Activated naive CD8-positive, alpha-beta T cell treated with anti-CD3 and anti-CD28 coated beads for 36 hours (primary cell): ENCODE results near the gene CDH23. TPM values are rescaled to one million over a fixed set of nuclear protein-coding genes. Genes with fewer than 3 reads are reported as not detected.

Experiments
- DNase-seq: peaks from one replicate; pipeline ENCODE4 v3.0.0; 2021
- H3K27ac Mint-ChIP-seq: one replicate; pipeline ENCODE4 v1.8.0; 2022; ENCODE audit warnings: mild to moderate bottlenecking, moderate library complexity, mixed read lengths
- H3K27me3 Mint-ChIP-seq: one replicate; pipeline ENCODE4 v1.8.0; 2022; ENCODE audit warnings: mild to moderate bottlenecking, mixed read lengths
- H3K36me3 Mint-ChIP-seq: one replicate; pipeline ENCODE4 v1.8.0; 2021; ENCODE audit warnings: mild to moderate bottlenecking, mixed read lengths
- H3K4me1 Mint-ChIP-seq: one replicate; pipeline ENCODE4 v1.8.0; 2021; ENCODE audit warnings: mixed read lengths
- H3K4me3 Mint-ChIP-seq: one replicate; pipeline ENCODE4 v1.8.0; 2022; ENCODE audit warnings: mild to moderate bottlenecking, moderate library complexity, mixed read lengths
- H3K9me3 Mint-ChIP-seq: one replicate; pipeline ENCODE4 v1.8.0; 2022; ENCODE audit warnings: mixed read lengths
- total RNA-seq, 2 experiments: library from RNA; stranded (reverse); gene quantifications; one replicate each; pipeline ENCODE4 v1.2.3, GENCODE V29; 2021

CDH23 gene
- total RNA-seq, 2 experiments from 2014 or later: 1.4 TPM

DNA sequence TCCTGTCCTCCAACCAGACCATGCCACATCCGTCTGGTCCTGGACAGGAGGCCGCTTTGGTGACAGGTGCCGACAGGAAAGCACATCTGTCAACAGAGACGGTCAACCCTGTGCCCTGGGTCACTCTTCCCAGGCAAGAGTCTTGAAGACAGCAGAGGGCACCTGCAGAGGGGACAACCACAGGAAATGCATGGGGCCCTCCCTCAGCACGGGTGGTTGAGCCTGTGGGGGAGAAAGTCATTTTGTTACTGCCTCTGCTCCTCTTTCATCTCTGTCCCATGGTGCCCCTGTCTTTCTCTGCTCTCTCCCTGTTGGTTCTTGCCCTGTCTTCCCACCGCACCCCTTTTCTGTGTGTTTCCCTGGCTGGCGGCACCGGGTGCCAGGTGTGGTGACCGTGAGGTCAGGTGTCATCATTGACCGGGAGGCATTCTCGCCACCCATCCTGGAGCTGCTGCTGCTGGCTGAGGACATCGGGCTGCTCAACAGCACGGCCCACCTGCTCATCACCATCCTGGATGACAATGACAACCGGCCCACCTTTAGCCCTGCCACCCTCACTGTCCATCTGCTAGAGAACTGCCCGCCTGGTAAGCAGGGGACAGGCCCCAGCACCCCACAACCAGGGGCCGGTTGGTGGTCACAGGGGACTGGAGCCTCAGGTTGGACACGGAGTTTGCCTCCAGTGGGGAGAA lies 394.2 kb downstream of the CDH23 start:
- DNase-seq: no peak
- Mint-ChIP-seq H3K27me3 (no peaks in the 10 kb centered on the region), H3K4me3 (no peak overlapping the region), H3K4me1 (peaks cover 8% of the 10 kb centered on the region), H3K27ac (no peak overlapping the region), H3K9me3 (no peaks in the 10 kb centered on the region), H3K36me3 (no peaks in the 10 kb centered on the region)

DNA sequence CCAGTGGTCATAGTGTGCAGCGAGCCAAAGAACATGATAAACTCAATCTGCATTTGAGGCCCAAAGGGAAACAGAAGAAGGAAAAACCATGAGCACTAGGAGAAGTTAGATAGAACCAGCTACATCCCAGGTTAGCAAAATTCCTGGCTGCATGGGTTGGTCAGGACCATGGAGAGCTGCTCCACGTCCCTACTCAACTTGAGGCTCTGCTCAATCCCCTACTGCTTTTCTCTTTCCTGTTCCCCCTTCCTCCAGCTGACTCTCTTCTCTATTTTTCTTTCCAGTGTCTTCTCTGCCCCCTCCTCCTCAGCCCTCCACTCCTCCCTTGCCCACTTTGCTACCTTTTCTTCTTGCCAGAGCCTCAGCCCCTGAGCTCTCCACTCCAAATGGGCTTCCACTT lies 398.5 kb downstream of the CDH23 start:
- H3K4me1 Mint-ChIP-seq: peaks cover 21% of the 10 kb centered on the region
- H3K27ac Mint-ChIP-seq: no peak overlapping the region
- no peaks in the 10 kb centered on the region for H3K36me3 Mint-ChIP-seq
- no peak for DNase-seq
- H3K27me3 Mint-ChIP-seq: no peaks in the 10 kb centered on the region
- H3K9me3 Mint-ChIP-seq: no peaks in the 10 kb centered on the region
- no peak overlapping the region for H3K4me3 Mint-ChIP-seq

DNA sequence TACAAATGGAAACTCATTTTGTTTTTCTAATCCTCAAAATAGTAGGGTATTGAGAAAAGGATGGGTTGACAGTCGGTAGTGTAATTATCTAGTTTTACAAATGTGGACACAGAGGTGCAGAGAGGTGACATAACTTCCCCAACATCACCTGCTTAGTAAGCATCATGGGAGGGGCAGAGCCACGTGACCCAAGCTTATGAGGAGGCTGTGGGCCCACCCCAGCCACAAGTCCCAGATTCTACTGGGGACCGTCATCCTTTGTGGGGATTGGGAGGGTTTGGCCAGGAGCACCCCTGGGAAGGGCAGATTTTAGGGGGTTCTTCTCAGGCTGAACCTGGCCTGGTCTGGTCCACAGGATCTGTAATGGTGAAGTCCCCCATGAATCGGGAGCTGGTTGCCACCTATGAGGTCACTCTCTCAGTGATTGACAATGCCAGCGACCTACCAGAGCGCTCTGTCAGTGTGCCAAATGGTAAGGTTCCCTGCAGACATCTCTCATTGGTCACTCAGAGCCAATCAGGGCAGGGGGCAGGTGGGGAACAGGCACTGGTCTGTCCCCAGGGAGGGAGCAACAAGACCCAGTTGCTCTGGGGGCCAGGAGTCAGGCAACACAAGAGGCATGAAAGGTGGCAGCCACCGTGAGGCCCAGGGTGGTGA lies 400.2 kb downstream of the CDH23 start:
- Mint-ChIP-seq H3K9me3 (no peaks in the 10 kb centered on the region), H3K27ac (peak overlapping the region; percentile 78), H3K36me3 (no peaks in the 10 kb centered on the region), H3K4me1 (peaks cover 13% of the 10 kb centered on the region), H3K27me3 (no peaks in the 10 kb centered on the region), H3K4me3 (no peak overlapping the region)
- DNase-seq: no peak

DNA sequence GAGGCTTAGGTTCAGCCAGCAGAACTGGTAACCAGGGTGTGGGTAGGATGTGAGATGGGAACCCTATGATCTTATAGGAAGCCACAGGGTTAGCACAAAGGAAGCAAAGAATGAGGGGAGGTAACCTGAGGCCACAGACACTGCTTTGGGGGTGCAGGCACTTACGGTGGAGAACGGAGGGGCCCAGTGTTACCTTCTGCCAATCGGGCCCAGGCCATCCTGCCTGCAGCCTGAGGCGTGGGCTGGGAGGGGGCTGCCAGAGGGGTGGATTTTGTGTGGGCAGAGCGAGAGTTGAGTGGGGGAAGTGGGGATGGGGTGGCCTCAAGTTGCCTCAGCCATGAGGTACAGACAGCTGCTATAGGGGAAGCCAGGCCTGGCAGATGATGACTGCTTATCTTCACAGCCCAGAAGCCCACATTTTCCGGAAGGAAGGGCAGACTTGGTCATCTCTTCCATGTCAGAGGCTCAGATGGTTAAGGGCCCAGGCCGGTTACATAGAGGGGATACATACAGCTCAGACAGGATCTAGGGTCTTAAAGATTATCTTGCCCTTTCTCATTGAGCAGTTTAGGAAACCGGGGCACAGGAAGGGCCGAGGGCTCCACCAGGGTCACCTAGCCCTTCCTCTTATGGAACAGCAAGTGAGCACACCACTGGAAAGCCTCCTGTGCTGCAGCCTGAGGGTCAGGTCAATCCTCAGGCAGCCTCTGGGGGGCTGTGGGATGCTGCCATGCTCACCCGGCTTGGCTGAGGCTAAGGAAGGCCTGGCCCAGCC lies 401.0 kb downstream of the CDH23 start:
- Mint-ChIP-seq H3K4me3 (no peak overlapping the region), H3K9me3 (no peaks in the 10 kb centered on the region), H3K27me3 (no peaks in the 10 kb centered on the region), H3K36me3 (no peaks in the 10 kb centered on the region), H3K4me1 (peaks cover 13% of the 10 kb centered on the region), H3K27ac (peak overlapping the region; percentile 78)
- DNase-seq: no peak

DNA sequence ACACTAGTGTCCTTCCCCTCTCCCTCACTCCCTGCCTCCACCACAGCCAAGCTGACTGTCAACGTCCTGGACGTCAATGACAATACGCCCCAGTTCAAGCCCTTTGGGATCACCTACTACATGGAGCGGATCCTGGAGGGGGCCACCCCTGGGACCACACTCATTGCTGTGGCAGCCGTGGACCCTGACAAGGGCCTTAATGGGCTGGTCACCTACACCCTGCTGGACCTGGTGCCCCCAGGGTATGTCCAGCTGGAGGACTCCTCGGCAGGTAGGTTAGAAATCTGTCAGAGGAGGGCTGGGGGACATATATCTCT lies 401.5 kb downstream of the CDH23 start:
- Mint-ChIP-seq H3K4me1 (peaks cover 13% of the 10 kb centered on the region), H3K27ac (no peak overlapping the region), H3K36me3 (no peaks in the 10 kb centered on the region), H3K9me3 (no peaks in the 10 kb centered on the region), H3K27me3 (no peaks in the 10 kb centered on the region), H3K4me3 (no peak overlapping the region)
- DNase-seq: no peak

DNA sequence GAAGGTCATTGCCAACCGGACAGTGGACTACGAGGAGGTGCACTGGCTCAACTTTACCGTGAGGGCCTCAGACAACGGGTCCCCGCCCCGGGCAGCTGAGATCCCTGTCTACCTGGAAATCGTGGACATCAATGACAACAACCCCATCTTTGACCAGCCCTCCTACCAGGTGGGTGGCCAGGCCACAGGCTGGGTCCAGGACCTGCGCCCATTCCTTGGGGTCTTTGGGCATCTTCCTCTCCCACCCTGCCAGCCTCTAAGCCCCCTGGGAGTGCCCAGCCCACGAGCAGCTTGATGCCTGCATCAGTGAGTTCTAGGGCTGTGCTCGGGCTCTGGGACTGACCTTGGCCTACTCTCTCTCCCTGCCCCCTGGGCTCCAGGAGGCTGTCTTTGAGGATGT lies 402.4 kb downstream of the CDH23 start:
- no peak for DNase-seq
- H3K27me3 Mint-ChIP-seq: no peaks in the 10 kb centered on the region

DNA sequence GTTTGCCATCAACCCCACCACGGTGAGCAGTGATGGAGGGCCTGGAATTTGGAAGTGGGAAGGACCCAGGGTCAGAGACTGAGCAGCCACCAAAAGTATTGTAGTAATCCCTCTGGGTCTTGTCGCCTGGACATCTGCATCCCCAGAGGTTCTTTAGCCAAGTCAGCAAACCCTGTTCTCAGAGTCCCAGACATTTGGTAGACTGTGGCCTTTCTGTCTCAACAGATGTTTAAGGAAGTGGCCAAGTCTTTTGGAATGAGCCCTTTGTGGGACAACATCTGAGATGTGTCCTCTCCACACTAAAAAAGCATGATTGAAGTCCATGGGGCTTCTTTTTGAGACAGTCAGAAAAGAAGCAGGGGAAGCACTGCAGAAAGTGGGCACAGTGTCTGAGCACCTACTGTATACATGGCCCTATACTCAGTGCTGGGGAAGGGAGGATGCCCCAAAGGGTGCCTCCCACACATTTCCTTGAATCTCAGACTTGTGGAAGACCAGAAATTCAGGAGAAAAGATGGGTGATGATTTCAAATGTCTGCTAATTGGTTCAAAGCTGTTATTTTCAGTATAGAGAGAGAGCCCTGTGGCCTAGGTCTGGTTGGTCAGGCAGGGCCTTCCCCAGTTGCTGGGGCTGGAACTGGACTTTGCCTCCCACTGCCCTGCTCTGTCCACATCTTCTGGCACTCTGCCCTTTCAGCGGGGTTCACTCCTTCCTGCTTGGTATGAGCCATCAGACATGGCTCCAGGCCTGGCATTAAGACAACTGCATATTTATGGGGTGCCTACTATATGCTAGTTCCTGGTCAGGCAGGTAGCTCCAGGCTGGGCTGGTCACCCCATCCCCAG lies 403.1 kb downstream of the CDH23 start:
- H3K4me1 Mint-ChIP-seq: peaks cover 13% of the 10 kb centered on the region
- no peak for DNase-seq
- no peak overlapping the region for H3K27ac Mint-ChIP-seq

More for the DNA sequence above, 402.4 kb downstream of the CDH23 start:
- Mint-ChIP-seq H3K4me1 (peaks cover 13% of the 10 kb centered on the region), H3K27ac (no peak overlapping the region), H3K9me3 (no peaks in the 10 kb centered on the region), H3K4me3 (no peak overlapping the region), H3K36me3 (no peaks in the 10 kb centered on the region)

DNA sequence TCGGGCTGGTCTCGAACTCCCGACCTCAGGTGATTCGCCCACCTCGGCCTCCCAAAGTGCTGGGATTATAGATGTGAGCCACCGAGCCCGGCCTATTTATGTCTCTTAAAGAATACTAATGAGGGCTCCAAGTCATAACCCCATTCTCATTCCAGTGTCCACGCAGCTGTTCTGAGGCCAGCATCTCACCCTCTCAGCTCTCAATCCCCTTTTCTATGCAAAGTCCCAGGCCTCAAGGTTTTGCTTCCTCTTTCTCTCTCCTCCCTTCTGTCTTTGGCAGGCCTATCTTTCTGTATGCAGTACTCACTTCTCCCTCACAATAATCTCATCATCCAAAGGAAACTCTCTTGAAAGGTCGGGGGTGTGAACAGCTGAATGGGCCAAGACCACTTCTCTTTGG lies 404.6 kb downstream of the CDH23 start:
- H3K4me1 Mint-ChIP-seq: peaks cover 13% of the 10 kb centered on the region
- no peaks in the 10 kb centered on the region for H3K9me3 Mint-ChIP-seq
- no peaks in the 10 kb centered on the region for H3K36me3 Mint-ChIP-seq
- H3K27me3 Mint-ChIP-seq: no peaks in the 10 kb centered on the region
- no peak overlapping the region for H3K4me3 Mint-ChIP-seq
- DNase-seq: no peak
- H3K27ac Mint-ChIP-seq: no peak overlapping the region

More for the DNA sequence above, 403.1 kb downstream of the CDH23 start:
- H3K27me3 Mint-ChIP-seq: no peaks in the 10 kb centered on the region
- H3K4me3 Mint-ChIP-seq: no peak overlapping the region
- H3K36me3 Mint-ChIP-seq: no peaks in the 10 kb centered on the region
- H3K9me3 Mint-ChIP-seq: no peaks in the 10 kb centered on the region

DNA sequence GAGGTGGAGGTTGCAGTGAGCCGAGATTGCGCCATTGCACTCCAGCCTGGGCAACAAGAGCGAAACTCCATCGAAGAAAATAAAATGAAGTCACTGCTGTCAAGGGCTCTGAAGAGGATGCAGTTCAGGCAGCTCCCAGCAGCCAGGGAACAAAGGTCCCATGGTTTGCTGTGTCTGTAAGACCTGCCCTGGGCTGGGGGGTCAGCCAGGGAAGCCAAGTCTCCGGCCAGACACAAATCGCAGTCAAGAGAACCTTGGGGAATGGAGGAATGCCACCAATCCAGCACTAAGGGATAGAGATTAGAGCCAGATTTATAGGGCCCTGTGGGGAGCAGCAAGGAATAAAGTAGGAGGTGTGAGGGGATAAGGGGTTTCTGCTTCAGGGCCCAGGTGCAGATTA lies 405.5 kb downstream of the CDH23 start:
- H3K4me3 Mint-ChIP-seq: no peak overlapping the region
- peaks cover 9% of the 10 kb centered on the region for H3K4me1 Mint-ChIP-seq
- no peaks in the 10 kb centered on the region for H3K9me3 Mint-ChIP-seq
- no peak for DNase-seq
- H3K27ac Mint-ChIP-seq: no peak overlapping the region
- H3K36me3 Mint-ChIP-seq: no peaks in the 10 kb centered on the region
- no peaks in the 10 kb centered on the region for H3K27me3 Mint-ChIP-seq

DNA sequence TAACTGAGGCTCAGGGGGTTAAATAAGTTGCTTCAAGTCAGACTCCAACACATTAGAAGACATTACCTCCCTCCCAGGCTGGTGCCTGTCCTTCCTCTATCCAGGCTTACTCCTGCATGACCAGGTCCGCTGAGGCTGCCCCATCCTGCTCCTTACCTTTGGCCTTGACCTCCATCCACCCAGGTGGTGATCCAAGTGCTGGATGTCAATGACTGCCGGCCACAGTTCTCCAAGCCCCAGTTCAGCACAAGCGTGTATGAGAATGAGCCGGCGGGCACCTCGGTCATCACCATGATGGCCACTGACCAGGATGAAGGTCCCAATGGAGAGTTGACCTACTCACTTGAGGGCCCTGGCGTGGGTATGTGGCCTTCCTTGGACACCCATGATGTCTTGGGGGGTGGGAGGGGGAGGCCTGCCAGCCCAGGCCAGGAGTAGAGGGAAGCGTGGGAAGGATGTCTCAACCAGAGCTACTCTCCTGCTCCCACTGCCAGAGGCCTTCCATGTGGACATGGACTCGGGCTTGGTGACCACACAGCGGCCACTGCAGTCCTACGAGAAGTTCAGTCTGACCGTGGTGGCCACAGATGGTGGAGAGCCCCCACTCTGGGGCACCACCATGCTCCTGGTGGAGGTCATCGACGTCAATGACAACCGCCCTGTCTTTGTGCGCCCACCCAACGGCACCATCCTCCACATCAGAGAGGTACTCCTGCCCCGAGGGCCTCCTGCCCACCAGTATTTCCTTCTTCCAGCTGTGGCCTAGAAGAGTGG lies 406.2 kb downstream of the CDH23 start:
- no peak for DNase-seq
- Mint-ChIP-seq H3K36me3 (no peaks in the 10 kb centered on the region), H3K27me3 (no peaks in the 10 kb centered on the region), H3K27ac (no peak overlapping the region), H3K4me3 (no peak overlapping the region), H3K4me1 (peaks cover 2% of the 10 kb centered on the region), H3K9me3 (no peaks in the 10 kb centered on the region)

DNA sequence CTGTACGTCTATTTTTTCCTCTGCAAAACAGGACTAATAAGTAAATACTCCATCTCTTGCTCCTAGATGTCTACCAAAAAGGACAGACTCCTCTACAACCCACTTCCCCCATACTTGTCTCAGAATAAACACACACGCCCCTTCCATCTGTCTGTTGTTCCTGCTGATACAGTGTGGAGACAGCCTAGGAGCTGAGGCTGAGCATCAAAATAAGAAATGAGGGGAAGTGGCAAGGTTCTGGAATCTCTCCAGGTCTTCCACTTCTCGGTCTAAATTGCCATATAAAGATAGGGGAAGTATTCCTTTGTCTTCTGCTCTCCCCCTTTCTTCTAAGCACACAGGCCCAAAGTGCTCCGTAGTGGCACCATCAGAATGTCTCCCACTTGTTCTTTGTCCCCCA lies 407.4 kb downstream of the CDH23 start:
- H3K27me3 Mint-ChIP-seq: no peaks in the 10 kb centered on the region
- no peak overlapping the region for H3K4me3 Mint-ChIP-seq
- no peaks in the 10 kb centered on the region for H3K4me1 Mint-ChIP-seq
- no peaks in the 10 kb centered on the region for H3K9me3 Mint-ChIP-seq
- H3K36me3 Mint-ChIP-seq: no peaks in the 10 kb centered on the region
- no peak for DNase-seq
- H3K27ac Mint-ChIP-seq: no peak overlapping the region

DNA sequence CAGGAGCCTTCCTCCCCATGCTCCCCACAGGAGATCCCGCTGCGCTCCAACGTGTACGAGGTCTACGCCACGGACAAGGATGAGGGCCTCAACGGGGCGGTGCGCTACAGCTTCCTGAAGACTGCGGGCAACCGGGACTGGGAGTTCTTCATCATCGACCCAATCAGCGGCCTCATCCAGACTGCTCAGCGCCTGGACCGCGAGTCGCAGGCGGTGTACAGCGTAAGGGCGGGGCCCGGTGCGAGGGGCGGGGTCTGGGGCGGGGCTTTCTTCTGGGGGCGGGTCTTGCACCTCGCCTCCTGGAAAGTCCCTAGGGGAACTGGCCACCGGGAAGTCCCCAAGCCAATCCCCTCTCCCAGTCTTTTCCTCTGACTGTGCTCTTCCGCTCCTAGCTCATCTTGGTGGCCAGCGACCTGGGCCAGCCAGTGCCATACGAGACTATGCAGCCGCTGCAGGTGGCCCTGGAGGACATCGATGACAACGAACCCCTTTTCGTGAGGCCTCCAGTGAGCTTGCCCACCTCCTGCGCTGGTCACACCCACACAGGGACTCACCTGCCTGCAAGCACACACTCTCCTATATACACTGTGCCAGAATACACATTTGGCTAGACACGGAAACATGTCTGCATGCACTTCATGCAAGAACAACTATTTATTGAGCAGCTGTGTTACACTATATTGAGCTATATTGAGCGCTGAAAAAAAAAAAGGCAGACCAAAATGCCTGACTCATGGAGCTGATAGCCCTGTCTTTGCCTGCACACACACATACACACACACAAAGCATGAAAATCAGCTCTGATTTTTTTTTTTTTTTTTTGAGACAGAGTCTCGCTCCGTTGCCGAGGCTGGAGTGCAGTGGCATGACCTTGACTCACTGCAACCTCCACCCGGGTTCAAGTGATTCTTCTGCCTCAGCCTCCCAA lies 409.3 kb downstream of the CDH23 start:
- no peaks in the 10 kb centered on the region for H3K4me1 Mint-ChIP-seq
- H3K36me3 Mint-ChIP-seq: no peaks in the 10 kb centered on the region
- H3K27ac Mint-ChIP-seq: no peak overlapping the region
- no peak for DNase-seq
- no peaks in the 10 kb centered on the region for H3K27me3 Mint-ChIP-seq
- no peak overlapping the region for H3K4me3 Mint-ChIP-seq
- H3K9me3 Mint-ChIP-seq: no peaks in the 10 kb centered on the region

DNA sequence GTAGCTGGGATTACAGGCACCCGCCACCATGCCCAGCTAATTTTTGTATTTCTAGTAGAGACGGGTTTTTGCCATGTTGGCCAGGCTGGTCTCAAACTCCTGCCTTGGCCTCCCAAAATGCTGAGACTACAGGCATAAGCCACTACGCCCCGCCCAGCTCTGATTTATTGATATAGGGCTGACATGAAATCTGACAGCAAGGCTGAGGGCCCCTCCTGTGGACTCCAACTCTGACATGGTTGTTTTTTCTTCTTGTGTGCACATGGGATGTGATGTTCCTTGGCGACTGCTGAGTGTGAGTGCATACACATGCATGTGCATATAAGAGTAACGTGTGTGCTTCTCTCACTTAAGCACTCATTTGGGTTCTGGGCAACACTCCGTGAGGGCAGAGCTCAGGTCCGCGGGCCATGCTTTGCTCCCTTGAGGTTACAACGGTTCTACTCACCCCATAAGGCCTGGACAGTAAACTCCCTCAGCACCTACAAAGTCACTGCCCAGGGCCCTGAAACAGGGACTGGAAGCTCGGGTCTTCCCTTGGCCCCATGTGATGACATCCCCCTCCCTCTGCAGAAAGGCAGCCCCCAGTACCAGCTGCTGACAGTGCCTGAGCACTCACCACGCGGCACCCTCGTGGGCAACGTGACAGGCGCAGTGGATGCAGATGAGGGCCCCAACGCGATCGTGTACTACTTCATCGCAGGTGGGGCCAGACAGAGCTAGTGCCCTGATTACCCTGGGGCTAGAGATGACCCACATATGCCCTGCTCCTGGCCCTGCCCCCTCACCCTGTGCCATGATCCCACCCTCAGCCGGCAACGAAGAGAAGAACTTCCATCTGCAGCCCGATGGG lies 410.2 kb downstream of the CDH23 start:
- H3K27ac Mint-ChIP-seq: no peak overlapping the region
- H3K9me3 Mint-ChIP-seq: no peaks in the 10 kb centered on the region
- H3K4me1 Mint-ChIP-seq: no peaks in the 10 kb centered on the region
- H3K36me3 Mint-ChIP-seq: no peaks in the 10 kb centered on the region
- H3K4me3 Mint-ChIP-seq: no peak overlapping the region
- H3K27me3 Mint-ChIP-seq: no peaks in the 10 kb centered on the region
- no peak for DNase-seq
